ENCODE data around the gene SLC66A2. TPM values are rescaled to one million over a fixed set of nuclear protein-coding genes. Genes with fewer than 3 reads are reported as not detected.

The SLC66A2 gene
- total RNA-seq, 1 donor from 2014 or later: 29.3 TPM

DNA sequence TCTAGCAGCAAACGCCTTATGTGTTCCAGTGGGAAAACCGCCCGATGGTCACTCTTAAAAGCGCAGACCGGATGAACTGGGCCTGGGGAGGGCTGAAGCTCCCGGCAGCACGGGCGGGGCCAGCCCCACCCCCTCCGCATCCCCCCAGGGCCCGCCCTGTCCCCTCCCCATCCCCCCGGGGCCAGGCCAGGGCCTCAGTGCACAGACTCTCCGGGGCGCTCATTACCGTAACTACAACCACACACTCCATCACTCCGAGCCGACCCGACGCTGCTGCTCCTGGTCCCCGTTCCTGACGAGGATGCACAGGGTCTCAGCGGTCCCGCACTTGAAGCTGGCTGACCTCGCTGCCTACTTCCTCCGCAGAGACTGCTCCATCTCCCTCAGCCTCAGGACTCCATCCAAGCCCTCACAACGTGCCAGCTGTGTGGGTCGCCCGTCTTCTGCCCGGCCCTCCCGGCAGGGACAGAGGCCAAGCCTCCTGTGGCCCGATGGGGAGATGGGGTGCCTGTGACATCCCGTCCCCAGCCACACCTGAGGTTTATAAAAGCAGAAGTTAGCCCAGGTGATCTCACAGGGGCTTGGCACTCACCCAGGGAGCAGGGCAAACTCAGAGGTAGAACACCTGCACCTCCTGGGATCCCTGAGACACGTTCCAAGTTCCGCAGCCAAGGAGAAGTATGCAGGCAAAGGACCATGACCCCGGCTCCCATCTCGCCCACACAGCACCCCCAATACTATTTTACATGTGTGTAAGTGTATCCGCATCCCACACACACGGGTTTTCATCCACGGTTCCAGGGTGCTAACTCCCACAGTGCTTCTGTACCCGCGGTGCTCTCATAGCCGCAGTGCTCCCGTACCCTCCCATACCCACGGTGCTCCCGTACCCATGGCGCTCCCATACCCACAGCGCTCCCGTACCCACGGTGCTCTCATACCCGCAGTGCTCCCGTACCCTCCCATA, 36.0 kb downstream of the SLC66A2 start:
- ATAC-seq (no peak), DNase-seq (ENCODE audit: missing footprints) (no peak)
- intact Hi-C loops (cut with DNase I): no loop called here

DNA sequence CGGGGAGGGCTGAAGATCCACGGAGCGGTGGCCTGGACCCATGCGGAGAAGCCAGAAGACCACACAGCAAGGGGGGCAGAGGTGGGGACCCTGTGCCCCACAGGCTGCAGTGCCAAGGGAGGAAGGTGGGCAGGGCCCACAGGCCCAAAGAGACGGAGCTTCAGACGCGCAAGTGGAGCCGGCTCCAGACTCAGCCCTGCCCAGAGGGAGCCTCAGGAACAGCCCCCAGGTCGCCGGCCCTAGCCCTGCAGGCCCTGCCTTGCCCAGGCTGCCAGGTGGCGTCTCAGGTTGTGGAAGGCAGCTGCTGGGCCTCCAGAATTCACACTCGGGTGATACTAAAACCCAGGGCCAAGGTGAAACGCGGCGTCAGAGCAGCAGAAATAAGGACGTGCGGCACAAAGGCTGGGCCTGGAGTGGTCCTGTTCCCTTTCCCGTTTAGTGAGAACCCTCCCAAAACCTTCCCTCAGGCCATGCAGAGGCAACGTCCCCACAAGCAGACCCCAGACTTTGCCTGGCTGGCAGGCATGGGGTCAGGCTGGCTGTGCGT, 36.8 kb downstream of the SLC66A2 start:
- DNase-seq (ENCODE audit: missing footprints) (no peak), ATAC-seq (no peak)
- intact Hi-C loops (cut with DNase I): no loop called here

DNA sequence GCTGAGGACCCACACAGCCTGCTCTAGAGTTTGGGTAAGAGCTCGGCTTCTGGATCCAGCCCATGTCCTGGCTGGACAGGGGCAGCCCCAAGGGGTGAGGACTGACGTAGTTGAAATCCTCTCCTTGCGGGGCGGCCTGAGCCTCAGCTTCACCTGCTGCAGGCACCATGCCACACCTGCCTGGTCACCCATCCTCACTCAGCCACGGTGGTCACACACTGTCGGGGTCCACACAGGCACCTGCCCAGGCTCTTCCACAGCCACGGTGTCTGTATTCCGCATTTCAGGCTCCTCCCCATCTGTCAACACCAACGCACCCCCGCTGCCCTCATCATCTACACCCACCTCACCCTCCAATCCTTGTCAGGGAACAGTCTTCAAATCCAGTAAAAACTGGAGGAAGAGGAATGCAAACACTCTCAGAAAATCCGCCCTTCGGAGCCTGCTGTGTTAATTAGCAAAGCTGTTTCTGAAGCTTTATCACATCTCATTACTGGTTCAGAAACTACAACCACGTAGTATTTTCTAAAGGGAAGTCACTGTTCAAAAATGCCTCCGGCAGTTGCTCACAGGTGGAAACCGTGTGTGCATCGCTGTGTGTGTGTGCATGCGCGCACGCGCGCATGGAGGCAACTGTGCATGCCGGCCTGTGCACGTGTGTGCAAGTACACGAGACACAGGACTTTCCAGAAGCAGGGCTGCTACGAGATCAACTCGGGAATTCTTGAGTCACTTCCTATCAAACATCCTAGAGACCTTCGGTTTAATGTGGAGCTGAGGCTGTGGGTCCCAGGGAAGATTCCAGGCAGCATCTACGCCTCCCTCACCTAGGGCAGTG, 38.2 kb downstream of the SLC66A2 start:
- intact Hi-C loops (cut with DNase I): no loop called here

DNA sequence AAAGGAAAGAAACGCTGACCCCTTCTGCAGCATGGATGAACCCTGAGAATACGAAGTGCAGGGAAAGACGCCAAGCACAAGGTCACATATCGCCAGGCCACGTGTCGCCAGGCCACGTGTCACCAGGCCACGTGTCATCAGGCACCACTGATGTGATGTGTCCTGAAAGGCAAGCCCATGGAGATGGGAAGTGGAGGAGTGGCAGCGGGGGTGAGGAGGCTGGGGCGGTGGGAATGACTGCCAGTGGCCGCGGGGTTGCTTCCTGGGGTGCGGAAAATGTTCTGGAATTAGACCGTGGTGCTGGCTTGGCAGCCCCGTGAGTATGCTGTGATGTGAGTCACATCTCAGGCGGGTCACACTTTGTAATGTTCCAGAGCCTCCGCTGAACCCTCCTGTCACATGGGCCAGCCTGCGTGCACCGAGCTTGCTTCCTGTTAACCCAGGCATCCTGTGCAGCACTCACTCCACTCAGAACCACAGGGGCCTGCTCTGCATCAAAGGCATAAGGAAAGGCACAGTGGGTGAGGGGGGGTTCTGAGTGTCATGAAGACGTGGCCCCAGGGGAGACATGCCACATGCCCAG, 39.0 kb downstream of the SLC66A2 start:
- DNase-seq (ENCODE audit: missing footprints): no peak
- intact Hi-C loops (cut with DNase I): no loop called here
- ATAC-seq: no peak

More for the DNA sequence above, 38.2 kb downstream of the SLC66A2 start:
- DNase-seq (ENCODE audit: missing footprints): no peak
- ATAC-seq: no peak

DNA sequence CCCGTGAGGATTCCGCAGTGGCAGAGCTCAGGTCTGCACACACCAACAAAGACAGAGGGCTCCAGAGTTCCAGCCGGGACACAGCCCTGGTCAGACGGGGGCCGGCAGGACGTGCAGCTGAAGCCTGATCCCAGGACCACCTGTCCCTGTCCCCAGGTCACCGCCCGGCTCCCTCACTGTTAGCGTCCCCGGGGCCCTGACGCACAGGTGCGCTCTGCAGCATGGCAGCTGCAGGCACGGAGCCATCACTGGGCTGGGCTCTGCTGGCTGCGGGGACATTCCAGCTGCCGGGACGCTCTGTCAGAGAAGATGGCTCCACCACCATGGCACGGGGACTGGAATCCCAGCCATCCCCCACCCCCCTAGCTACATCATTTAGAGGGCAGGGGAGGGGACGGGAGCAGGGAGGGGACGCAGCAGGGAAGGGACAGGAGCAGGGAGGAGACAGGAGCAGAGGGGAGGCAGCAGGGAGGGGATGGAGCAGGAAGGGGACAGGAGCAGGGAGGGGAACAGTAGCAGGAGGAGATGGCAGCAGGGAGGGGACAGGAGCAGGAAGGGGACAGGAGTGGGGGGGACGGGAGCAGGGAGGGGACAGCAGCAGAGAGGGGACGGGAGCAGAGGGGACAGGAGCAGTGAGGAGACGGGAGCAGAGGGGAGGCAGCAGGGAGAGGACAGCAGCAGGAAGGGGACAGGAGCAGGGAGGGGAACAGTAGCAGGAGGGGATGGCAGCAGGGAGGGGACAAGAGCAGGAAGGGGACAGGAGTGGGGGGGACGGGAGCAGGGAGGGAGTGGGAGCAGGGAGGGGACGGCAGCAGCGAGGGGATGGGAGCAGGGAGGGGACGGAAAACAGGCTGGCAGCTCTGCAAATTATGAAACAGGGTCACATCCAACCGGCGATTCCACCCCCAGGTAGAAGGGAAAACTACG, 39.8 kb downstream of the SLC66A2 start:
- no peak for ATAC-seq
- no peak for DNase-seq (ENCODE audit: missing footprints)
- intact Hi-C loops (cut with DNase I): no loop called here

DNA sequence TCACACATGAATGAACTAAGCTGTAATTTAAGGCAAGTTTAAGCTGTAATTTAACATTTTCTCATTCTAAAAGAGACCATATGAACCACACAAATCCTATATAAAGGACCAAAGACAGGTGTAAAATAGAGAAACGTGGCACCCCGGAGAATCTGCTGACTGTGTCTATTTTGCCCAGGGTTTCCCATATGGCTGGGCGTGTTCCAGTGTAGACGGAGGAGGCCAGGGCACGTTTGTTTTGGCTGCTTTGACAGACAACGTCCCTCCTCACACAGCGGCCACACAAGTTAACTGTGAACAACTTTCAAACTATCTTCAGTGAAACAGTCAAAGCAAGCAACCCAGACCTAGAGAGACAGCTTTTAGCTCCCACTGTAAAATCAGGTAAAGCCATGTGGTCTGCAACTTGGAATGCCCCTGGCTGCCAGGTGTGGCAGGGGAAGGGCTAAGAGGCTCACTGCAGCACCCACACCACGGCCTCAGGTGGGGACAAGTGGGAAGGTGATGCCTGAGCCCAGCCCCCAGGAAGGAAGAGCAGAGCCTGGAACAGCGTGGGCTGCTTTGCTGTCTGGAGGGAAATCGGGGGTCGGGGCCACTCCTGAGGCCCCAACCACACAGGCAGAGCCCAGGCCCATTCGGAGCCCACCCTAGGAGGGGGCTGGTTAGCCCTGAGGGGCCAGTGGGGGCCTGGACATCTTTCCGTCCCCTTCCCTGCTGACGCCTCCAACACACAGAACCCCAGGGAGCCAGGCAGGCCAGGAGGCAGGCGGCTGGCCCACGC, 40.7 kb downstream of the SLC66A2 start:
- no peak for ATAC-seq
- DNase-seq (ENCODE audit: missing footprints): no peak
- intact Hi-C loops (cut with DNase I): no loop called here

DNA sequence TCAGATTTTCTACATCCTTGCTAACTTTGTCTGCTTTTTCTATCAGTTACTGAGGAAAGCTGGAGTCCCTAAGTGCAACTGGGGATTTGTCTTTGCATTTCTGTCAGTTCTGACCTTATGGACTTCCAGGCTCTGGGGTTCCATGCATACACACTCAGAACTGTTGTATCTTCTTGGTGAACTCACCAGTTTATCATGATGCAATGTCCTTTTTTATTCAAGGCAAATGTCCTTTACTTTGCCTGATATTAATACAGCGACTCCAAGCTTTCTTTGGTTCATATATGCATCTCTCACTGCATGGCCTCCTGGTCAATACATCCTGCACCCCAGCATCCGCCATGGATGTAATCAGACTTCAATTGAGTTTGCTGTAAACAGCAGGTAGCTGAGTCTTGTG, 44.7 kb downstream of the SLC66A2 start:
- ATAC-seq: no peak
- no peak for DNase-seq (ENCODE audit: missing footprints)
- intact Hi-C loops (cut with DNase I): no loop called here

DNA sequence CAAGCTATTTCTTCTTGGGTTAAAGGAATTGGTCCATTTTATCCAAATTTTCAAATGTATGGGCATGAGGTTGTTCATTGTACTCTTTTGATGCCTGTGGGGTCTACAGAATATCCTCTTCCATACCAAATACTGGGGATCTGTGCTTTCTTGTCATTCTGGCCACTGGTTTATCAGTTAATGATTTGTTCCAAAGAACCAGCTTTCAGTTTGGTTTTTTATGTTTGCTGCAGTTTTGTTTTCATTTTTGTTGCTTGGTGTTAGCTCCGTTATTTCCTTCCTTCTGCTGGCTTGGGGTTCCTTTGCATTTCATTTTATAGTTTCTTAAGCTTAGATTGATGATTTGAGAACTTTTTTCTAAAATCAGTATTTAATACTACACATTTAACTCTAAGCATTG, 45.5 kb downstream of the SLC66A2 start:
- DNase-seq (ENCODE audit: missing footprints): no peak
- intact Hi-C loops (cut with DNase I): no loop called here
- no peak for ATAC-seq

DNA sequence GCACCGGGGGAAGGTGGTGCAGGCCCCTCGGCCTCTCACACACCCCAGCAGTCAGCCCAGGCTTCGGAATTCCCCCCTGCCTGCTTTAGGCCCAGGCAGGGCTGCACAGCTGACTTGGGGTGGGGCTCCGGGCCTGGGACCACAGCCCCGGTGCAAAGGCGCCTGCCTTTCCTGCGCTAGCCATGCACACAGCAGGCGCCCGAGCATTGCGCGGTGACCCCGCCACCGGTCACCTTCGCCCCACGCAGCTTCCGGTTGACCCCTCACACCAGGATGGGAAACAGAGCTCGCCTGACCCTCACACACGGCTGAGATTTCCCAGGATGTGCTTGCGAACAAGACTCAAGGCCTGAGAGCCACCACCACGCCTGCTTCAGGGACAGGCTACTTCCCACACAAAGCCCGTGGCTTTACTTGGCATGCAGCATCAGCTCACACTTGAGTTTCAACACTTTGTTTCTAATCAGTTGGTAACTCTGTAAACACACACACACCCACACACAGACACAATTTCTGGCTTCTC, 46.0 kb downstream of the SLC66A2 start:
- no peak for ATAC-seq
- peak; percentile 41 for DNase-seq (ENCODE audit: missing footprints)
- intact Hi-C loops (cut with DNase I): no loop called here

DNA sequence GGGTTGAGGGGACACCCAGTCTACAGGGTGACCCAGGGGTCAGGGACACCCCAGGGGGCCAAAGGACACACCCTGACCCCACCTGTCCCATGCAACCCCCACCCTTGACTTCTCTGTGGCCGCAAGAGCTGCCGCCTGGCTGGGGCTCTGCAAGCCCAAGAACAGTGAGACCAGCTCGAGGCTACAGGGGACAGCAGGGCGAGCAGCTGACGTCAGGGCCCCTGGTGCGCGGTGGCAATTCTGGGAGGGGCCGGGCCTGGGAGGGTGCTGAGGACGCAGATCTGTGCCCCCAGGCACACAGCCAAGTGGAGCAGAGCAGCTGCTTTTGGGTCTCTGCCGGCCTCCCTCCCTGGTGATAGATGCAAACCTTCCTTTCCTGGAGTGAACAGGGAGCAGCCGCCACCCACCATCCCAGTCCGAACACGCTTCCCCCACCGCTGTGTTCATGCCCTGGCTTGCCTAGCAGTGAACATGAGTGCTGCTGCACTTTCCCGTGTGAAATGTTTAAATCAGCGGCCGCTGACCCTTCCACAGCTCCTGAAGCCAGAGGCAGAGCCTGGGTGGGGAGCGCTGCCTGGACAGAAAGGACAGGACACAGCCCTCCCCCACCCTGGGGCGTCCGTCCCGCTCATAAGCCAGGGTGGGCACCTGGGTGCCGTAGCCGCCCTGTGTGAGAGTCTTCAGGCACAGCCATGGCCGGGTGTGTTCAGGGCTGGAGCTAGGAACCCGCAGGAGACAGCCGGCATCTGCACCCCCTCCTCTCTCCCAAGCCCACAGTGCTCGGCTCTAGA, 46.9 kb downstream of the SLC66A2 start:
- DNase-seq (ENCODE audit: missing footprints): peak; percentile 64
- intact Hi-C loops (cut with DNase I): no loop called here
- ATAC-seq: peak; percentile 12

DNA sequence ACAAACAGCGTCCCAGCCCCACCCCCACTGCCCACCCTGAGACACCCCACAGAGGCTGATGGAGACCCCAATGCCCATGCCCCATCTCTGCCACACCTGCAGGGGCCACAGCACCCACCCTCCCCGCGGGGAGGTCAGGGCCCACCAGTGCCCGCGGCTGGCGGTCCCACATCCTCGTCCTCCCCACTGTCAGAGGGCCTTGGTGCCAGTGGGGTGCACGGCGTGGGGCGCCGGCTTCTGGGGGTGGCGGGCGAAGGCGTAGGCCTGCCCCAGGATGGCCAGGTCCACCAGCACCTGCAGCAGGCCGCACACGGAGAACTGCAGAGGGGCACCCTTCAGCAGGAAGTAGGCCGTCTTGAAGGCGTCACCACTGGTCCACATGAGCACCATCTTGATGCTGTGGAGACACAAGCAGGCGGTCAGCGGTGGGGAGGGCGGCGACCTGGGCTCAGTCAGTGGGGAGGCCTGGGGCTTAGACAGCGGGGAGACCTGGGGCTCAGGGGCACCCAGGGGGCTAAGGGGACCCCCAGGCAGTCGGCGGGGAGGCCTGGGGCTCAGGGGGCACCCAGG, 47.6 kb downstream of the SLC66A2 start:
- intact Hi-C loops (cut with DNase I): no loop called here
- DNase-seq (ENCODE audit: missing footprints): peak; percentile 22
- ATAC-seq: peak; percentile 4

DNA sequence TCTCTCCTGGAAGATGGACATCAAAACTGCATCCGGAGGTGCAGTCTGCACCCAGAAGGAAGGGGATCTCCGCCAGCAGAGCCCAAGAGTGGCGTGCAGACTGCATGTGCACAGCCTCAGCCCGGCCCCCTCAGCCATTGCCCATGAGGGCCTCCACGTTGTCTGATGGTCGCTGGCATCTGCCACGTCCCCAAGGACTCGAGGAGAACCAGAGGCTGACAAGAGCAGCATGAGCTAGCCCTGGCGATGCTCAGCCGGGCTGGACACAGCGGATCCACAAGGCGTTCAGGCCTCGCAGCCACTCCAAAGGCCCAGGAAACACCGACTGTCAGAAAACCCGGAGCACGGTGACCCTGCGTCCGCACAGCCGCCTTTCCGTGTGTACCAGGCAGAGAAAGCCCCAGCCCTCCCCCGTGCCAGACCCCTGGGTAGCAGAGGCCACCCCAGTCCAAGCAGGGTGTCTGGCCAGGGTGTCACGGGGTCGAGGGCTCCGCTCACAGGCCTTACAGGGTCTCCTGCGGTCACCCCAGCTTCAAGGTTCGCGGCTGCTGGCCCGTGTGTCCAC, 48.3 kb downstream of the SLC66A2 start:
- DNase-seq (ENCODE audit: missing footprints) (peak; percentile 50), ATAC-seq (no peak)
- intact Hi-C loops (cut with DNase I): no loop called here

DNA sequence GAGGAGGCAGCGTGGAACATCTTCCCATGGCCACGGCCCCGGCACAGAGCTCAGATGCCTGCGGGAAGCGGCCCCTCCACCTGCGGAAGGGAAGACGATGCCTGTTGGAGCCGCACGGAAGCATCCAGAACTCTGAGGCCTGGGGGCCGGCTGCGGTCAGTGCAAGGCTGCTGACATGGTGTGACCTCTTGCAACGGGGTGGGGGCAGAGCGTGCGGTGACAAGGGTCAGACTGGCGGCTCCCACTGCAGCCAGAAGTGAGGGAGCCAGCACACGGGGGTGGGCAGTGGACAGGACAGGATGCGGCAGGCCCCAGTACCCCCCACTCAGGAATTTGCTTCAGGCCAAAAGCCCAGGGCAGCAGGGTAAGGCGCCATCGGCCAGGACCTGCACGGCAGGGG, 48.8 kb downstream of the SLC66A2 start:
- intact Hi-C loops (cut with DNase I): no loop called here

DNA sequence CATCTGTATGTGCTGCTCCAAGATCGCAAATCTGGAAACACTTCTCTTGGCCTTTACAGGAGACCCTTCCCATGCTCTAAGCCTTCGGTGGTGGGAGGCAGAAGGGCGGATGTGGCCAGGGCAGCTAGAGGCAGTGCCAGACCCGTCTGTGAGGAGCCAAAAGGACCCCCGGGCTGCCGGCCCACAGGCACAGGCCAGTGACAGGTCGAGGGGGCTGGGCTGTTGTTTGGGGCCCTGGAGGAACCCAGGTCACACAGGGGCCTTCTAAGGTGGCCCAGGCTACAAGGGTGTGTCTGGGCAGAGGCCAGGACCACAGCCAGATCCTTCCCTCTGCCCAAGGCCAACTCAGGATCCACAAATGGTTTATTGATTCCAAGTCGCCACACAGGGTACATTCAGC, 49.4 kb downstream of the SLC66A2 start:
- ATAC-seq (no peak), DNase-seq (ENCODE audit: missing footprints) (peak; percentile 40)
- intact Hi-C loops (cut with DNase I): no loop called here

More for the DNA sequence above, 48.8 kb downstream of the SLC66A2 start:
- DNase-seq (ENCODE audit: missing footprints): peak; percentile 39
- no peak for ATAC-seq

DNA sequence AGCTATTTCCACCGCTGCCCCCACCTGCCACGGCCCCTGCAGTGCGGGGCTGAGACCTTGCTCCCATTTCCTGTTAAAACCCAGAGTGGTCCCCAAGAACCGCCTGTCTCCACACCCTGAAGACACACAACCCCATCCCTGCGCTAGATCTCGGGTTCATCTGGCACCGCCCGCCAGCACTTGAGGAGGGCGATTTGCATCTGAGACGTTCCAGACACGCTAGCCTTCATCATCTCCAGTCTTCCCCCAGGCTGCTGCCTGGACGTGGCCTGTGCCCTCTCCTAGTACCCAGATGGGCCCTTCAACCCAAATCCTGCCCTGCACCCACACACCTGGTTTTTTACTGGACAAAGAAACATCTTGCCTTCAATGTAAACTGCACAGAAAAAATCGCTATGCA, 49.8 kb downstream of the SLC66A2 start:
- ATAC-seq (no peak), DNase-seq (ENCODE audit: missing footprints) (peak; percentile 34)
- intact Hi-C loops (cut with DNase I): no loop called here

All from Right ventricle myocardium inferior (tissue), 1 donor.